NCI-H1694 (cell line): ENCODE results near the gene SKI.

ENCODE experiments used
- DNase-seq: peaks from one replicate; lab custom pipeline; 2025; lab: John Stamatoyannopoulos, UW

SKI gene

DNA sequence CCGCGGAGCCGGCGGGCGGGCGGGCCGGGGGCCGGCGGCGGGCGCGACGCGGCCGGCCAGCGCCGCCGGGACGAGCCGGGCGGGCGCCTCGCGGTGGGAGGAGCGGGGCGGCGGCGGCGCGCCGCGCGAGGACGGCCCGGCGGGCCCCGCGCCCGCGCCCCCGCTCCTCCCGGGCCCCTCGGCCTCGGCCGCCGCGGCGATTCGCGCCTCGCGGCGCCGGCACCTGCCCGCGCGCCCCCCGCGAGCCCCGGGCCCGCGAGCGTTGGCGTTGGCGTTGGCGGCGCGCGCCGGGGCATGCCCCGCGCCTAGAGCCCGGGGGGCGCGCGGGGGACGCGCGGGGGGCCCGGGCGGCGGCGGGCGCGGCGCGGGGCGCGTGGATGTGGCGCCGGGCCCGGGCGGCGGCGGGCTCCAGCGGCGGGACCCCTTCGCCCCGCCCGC, at the start of gene SKI:
TSS of gene SKI (plus strand) at position 163 of the 438 bp plus-strand sequence. CDS start 448 bp downstream, outside the sequence.
- DNase-seq = no peak

DNA sequence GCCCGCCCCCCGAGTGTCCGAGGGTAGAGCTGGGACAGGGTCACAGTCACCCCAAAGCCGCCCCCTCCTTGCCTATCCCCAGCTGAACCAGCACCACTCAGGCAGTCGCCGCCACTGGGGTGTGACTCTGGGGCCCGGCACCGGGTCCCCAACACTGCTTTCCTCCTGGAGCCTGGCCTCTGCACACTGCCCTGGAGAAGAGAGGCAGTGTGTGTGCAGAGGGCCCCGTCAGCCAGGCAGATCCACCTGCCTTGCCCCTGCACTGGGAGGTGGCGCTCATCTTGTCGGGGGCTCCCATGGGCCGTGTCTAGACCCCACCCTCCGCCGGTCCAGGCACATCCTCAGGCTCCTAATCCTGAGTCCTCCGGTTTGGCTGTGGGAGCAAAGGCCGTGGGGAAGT, 49.2 kb upstream of the SKI start:
- no peak for DNase-seq

DNA sequence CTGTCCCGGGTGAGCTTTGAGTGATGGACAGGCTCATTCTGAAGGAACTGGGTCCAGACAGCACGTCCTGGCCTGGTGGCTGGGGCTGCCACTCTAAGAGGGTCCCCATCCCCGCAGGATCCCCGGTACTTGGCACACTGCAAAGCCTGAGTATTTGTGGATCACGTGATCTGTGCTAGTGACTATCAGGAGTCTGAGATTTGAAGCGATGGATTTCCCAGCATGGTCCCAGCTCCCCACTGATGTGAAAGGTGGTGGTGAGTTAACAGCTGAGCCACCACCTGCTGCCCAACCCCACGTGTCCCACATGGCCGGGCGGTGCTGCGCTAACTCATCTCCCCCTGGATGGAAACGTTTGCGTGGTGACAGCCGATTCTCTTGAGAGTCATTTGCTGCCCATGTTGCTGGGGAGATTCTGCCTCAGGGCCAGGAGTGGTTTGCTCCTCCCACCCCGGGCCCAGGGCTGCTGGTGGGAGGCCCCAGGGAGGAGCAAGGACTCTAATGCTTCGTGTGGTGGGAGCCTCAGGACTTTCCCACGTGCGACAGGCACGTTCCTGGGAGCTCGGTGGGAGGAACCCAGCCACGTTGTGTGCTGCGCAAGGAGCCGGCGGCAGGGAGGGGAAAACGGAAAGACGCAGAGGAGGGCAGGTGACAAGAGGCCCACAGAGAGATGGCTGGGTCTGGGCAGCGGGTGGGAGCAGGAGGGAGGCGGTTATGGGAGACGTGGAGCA, 48.7 kb upstream of the SKI start:
- no peak for DNase-seq

DNA sequence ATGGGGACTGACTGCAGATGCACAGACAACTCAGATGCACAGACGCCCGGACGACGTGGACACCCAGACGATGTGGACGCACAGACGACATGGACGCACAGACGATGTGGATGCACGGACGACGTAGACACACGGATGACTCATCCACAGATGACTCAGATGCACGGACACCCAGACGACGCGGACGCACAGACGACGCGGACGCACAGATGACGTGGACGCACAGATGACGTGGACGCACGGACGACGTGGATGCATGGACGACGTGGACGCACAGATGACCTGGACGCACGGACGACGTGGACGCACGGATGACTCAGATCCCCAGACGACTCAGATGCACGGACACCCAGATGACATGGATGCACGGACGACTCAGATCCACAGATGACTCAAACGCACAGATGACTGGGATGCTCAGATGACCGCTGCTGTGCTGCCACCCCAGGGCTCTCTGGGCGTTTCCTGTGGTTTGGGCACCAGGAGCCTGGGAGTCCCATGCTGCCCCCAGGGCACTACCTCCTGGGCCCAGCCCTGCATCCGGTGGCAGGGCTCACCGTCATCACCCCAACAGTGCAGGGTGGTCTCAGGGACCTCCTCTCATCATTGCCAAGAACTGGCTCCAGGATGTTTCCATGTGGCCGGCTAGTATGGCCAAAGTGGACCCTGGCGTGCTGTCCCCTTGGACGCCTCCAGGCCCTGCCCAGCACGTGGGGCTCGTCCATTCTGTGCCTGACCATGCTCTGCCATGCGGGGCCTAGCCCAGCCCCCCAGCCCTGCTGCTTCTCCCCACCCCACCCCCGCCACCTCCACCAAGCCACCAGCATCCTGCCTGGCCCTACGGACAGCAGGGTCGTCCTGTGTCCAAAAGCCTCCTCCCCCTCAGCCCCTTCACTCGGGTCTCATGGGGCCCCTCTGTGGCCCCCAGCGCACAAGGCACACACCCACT, 47.5 kb upstream of the SKI start:
- DNase-seq = no peak

DNA sequence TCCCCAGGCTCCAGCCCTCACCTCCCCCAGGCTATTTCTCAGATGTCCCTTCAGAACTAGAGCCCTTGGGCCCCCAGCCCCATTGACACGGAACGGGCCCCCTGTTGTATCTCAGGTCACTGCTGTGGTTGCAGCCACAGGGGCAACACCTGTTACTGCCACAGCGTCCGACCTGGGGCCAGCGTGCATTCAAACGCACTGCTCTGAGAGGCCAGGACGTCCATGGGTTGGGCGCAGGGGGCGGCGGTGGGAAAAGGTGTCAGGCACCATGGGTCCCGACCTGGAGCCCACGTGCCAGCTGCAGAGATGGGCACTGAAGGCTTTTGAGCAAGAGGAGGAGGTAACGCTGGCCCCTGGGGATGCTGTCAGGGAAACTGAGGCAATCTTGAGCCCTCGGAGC, 46.8 kb upstream of the SKI start:
- no peak for DNase-seq

DNA sequence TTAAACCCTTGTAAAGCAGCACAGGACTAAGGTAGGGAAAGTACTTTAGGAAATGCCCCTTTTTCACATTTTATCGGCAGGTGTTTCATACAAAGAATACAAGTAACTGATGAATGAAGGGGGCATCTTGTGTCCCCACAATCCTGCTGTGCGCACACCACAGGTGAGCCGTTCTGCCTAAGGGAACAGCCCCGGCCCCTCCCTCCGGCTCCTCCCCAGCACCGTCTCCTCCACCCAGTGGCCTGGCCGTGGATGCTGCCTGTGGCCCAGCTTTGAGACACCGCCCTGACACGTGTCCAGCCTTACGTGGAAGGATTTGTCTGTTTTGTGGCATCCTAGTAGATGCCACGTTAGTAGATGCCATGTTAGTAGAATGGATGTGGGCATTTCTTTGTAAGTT, 46.4 kb upstream of the SKI start:
- no peak for DNase-seq

DNA sequence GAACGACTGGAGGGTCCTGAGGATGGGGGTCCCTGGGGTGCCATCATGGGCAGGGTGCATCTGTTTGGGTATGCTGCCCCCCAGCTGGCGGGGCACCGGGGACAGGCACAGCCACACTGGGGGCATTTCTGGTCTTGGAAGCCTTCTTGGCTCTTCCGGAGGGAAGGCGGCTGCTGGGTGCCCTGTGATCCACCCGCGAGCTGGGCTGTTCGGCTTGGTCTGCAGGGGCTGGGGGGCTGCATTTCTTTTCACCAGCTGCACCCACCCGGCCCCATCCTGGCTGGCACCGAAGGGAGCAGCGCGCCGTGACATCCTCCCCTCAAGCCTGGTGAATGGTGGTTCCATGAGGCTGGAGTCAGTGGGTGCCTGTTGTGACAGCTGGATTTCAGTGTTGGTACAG, 45.7 kb upstream of the SKI start:
- DNase-seq = no peak

DNA sequence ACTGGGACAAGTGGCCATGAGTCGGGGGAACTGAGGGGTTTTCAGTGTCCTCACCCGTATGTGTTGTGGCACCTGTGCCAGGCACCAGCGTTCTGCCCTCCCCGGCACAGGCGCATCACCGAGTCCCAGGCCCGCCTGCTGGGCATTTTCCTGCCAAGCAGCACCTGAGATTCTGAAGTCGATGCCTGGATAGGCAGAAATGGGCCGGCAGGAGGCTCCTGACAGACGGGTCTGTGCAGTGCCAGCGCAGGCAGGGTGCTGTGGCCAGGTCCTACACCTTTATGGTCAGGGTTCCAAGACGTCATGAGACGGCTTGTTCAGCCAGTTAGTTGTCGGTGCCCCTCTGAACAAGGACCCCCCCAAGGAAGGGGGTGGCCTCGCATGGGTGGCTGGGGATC, 44.2 kb upstream of the SKI start:
- no peak for DNase-seq

DNA sequence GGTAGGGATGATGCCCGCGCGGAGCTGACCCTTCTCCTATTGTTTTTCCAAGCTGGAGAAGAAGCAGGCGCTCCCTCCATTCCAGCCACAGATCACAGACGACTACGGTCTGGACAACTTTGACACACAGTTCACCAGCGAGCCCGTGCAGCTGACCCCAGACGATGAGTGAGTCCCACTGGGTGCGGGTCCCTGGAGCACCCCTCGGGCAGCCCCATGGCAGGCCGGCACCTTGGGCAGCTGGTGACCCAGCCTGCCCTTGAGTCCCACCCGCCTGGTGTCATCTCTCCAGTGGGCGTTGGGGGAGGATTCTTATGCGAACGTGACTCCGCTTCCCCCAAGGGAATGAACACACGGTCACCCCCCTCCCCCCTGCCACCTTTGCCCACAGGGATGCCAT, 43.6 kb upstream of the SKI start:
- no peak for DNase-seq

DNA sequence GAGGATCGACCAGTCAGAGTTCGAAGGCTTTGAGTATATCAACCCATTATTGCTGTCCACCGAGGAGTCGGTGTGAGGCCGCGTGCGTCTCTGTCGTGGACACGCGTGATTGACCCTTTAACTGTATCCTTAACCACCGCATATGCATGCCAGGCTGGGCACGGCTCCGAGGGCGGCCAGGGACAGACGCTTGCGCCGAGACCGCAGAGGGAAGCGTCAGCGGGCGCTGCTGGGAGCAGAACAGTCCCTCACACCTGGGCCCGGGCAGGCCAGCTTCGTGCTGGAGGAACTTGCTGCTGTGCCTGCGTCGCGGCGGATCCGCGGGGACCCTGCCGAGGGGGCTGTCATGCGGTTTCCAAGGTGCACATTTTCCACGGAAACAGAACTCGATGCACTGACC, 43.2 kb upstream of the SKI start:
- DNase-seq = no peak

DNA sequence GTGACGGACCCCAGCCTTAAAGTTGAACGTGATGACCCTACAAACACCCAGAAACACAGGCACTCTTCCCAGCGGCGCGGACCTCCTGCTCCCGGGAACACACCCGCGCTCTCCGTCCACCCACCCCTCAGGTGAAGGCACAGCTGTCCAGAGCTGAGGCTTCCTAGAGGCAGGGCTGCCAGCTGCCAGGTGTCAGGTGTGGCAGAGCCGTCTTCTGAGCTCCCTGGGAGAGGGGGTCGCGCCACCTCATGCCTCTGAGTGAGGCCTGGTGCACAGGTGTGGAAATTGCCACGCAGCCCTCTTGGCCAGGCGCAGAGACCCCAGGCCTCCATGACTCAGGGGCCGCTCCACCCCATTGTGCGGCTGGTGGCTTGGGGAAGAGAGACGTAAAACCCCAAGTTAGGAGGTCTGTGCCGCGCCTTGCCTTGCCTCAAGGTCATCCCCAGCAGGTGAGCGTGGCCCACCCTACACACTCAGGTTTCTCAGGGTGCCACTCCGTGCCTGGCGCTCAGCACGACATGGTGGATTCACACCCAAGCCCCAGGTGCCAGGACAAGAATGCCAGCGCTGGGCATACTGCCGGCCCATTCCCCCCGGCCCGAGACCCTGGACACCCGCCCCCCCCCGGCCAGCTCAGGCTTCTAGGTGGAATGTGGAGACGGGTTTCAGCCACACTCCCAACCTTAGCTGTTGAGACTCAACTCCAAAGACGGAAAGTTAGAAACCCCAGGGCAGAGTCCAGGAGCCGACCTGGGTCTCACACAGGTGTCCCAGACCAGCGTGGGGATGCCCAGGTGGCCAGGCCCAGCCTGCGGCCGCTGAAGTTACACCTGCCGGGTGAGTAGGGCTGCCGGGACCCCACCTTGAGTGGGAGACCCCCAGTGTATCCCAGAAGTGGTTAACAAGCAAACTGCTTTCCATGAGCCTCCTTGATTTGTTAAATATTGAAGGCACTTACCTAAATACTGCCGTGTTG, 42.0 kb upstream of the SKI start:
- no peak for DNase-seq

DNA sequence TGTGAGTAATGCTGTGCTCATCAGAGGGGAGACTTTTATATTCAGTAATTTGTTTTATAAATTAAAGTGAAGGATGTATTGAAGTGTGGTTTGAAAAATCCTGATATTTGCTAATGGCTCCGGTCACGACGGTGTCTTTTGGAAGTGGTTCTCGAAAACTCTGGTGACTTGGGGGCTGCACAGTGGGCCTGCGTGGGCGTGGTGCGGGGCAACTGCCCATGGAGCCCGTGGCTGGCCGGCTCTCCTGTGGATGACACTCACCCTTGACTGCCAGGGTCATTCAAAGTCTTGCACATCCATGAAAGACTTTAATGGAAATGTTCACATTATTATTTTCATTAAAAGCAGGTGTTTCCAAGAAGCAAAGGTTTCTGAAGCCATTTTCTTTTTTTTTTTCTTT, 41.2 kb upstream of the SKI start:
- no peak for DNase-seq

DNA sequence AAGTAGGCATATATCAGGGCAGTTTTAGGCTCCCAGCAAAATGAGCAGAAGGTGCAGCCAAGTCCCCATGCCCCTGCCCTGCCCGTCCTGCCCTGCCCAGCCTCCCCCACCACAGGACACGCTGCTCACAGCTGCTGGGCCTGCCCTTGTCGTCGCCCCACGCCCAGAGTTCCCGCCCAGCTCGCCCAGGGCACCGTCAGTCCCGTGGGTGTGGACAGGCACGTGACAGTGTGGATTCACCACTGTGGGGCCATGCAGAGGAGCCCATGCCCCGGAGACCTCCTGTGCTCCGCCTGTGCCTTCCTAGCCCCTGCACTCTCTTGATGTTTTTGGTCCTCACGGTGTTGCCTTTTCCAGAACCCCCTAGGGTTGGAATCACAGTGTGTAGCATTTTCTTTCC, 40.5 kb upstream of the SKI start:
- no peak for DNase-seq

DNA sequence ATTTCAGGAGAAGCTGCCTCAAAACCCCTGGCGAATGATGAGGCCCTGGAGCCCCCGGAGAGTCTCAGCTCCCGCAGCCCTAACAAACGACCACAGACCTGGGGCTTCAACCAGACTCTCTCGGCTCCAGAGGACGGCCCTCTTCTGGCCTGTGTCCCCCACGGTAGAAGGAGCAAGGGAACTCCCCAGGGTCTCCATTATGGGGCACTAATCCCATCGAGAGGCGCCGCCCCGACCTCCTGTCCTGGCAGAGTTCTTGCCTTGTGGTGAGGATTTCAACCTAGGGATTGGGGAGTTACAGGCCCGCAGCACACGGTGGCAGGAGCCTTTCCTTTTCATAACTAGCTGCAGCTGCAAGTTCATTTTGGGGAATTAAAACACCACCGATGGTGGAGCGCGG, 39.8 kb upstream of the SKI start:
- no peak for DNase-seq

DNA sequence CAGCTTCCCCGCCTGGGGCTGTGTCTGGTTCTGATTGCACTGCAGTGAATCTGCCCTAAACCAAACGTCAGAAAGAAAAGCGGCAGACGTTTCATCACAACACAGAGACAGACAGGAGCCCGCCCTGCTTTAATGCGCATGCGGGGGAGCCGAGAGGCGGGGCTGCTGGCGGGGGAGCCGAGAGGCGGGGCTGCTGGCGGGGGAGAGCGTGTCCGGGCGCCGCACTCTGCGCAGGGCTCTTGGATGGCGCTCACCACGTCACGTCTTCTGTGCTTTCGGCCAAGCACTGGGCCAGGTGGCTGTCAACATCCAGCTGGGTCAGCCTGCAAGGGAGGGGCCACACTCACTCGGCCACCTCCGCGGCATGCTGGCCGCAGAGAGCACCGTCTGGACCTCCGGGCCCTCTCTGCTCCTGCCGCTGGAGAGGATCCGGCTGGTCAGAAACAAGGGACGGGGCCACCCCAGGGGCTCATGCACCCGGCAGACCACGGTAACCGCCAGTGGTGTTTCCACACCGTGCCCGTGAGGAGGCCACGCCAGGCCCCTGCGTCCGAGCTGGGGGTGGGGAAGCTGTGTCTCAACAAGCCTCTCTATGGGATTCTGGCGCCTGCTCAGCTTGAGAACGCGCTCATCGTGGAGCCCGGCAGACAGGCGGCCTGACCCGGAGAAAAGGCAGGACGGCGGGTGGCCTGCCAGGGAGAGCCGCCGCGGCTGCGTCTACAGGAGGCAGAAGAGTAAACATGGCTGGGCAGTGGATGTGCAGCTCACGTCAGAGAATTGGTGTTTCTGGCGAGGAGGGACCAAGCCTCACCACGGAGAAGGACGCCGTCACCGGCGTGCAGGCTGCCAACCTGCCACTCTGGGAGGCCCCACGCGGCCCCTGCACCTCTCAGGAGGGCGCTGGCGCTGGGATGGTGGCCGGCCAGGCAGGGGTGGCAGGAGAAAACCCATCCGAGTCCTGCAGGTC, 38.4 kb upstream of the SKI start:
- DNase-seq = peak; percentile 65

DNA sequence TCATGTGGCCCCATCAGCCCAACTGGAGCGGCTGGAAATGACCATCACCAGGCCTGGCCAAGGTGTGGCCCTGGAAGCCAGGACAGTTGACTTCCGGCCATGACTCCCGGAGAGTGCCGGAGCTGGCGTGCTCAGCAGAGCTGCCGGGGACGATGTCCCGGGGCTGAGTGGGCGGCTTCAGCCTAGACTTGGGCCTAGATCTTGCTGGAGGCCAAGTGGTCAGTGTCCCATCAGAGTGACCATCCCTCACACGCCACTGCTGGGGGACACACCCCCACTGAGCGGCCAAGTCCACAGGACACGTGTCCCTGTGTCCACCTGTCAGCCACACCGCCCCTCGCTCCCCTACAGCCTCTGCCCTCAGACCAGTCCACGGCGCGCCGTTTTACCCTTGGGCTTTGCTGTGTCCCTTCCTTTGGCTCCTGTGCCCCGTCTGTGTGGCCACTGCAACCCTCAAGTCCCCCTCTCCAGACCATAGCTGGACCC, 37.6 kb upstream of the SKI start:
- DNase-seq = no peak

DNA sequence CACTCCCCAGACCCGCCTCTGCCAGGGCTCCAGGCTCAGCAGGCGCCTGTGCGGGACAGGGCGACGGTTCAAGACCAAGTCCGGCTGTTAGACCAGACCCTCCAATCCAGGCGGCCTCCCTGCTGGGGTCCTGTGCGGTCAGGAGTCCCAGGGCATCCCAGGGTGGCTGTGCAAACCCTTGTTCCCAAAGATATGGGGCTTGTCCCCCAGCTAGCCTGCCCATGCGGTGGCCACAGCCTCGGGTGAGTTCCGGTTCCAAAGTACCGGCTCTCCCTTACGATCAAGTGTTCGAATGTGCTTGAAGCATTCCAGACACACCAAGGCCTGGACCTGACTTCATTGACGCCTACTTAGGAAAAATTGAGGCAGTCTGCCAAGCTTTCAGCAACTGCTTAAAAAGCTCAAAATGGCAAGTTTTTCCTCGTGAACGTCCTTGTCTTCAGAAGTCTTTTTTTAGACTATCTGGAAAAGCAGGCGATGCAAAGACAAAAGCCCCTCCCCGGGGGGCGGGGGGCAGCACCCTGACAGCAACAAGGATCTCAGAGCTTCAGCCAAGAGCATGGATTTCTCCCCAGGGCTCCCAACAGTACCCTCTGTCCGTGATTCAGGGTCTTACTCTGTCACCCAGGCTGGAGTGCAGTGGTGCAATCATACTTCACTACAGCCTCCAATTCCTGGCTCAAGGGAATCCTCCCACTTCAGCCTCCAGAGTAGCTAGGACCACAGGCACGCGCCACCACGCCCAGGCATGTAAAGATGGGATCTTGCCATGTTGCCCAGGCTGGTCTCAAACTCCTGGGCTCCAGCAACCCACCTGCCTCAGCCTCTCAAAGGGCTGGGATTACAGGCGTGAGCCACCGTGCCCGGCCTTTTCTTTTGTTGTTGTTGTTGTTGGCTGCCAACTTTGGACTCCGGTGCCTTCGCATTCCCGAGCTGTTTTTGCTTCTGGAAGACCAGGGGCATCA, 35.8 kb upstream of the SKI start:
- DNase-seq = no peak

DNA sequence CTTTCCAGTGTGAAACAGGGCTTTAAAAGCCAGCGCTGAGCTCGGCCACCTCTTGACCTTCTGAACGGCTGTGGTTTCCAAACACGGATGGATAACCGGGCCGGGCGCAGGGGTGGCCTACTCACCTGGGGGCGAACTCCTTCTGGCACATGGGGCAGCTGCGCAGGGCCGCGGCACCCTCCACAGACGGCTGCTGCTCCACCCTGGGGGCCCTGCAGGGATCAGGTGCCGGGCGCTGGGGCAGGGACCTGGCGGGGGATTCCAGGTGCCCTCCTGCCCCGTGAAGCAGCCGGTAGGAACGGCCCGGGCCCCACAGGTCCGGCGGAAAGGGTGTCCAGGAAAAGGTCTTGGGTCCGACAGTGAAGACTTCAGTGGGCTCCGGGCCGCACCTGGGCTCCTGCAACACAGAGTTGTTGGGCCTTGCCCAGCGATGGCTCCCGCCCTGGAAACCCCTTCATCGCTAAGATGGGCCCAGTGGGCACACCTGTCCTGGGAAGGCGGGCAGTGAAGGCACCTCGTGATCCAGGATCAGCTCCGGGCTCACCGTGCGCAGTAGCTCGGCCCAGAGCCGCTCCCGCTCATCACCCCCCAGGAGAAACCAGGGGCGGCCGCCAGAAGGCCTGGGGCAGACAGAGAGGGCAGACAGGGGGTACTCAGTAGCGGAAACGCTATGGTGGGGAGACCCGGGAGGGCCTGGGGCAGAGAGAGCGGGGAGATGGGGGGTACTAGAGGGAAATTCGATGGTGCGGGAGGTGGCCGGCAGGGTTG, 34.4 kb upstream of the SKI start:
- DNase-seq = no peak
